22Rv1 (cell line): Measurements from ENCODE around the gene IQSEC2.

Experiments used
- H3K27ac ChIP-seq: fragments of 450-650 bp; 2 replicates; pipeline ENCODE4 v1.5.1; 2017
- ZFX ChIP-seq: fragments of 450-650 bp; IDR thresholded peaks from 2 replicates; pipeline ENCODE4 v1.6.1; 2017; ENCODE audit warnings: antibody characterized with exemption, borderline replicate concordance
- TF ChIP-seq, protein P1 (sequence below): fragments of 450-650 bp; IDR thresholded peaks from 2 replicates; pipeline ENCODE4 v1.5.1; 2017; ENCODE audit warnings: mild to moderate bottlenecking

IQSEC2 gene

DNA sequence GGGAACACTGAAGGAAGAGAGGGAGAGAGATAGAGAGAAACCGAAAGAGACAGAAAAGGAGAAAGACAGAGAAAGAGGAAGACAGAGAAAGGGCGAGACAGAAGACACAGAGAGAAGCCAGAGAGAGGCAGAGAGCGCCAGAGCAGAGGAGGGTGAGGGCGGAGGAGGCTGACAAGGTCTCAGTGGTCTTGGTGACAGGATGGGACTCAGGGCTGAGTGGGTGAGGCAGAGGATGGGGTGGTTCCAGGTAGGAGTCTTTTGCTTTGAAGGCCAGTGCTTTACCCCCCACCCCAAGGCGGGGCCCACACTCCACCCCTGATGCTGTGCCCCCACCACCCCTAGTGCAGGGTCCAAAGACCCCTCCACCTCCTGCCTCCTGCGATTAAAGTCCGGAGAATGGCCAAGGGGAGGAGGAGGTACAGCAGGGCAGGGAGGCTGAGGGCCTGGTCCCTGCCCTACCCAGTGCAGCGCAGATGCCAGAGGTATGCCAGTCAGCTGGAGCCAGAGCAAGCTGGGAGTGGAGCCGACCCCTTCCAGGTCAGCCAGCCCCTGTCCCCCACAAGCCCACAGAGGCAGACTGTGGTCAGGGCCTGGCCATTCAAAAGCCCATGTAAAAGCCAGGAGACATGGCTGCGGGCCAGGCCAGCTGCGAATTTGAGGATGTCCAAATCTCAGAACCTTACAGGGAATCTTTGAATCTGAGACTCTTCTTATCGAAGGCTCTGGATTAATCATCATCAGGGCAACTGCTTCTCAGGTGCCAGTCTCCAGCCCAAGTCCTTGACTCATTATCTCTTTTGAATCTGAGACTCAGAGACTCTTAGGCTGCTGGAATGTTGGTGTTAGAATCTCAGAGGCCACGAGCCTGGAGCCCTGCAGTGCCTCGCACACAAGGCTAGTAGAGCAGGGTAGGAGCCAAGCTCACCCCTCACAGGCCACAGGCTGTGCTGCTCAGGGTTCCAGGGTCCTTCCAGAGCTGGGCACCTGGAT lies 758 bp downstream of the IQSEC2 start:
- no peak for TF ChIP-seq ZFX
- peak overlapping the region; percentile 97 for H3K27ac ChIP-seq

DNA sequence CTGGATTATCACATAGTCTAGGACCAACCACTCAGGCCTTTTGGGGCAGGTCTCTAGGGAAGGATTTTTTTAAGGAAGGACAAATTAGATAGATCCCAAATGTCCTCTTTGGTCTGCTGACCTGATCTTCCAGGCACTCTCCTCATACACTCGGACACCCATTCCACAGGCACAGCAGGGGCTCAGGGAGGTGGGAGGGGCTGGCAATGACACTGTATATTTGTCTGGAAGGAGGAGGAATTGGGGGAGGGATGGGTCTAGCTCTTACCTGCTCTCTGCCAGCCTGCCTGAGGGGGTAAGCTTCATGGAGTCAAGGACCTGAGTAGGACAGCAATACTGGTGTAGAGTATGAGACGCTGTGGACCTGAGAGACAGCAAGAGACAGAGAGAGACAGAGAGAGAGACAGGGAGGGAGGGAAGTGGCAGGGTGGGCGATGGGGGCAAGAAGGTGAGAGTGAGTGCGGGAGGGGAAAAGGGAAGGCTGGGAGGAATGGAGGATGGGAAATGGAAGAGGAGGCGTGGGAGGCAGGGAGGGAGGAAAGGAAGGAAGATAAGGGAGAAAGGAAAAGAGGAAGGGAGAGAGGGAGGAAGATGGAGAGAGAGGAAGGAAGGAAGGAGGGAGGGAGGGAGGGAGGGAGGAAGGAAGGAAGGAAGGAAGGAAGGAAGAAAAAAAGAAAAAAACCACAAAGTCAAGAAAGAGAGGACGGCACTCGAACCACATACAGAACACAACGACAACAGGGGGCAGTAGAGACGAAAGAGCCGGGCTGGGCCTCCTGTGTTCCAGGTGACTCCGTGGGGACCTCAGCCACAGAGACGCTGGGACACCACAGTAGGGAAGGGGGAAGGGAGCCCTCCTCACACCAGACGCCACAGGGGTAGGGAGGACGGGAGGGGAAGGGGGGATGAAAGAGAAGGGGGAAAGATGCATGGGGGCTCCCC lies 1.8 kb downstream of the IQSEC2 start:
- TF ChIP-seq, protein P1, sequence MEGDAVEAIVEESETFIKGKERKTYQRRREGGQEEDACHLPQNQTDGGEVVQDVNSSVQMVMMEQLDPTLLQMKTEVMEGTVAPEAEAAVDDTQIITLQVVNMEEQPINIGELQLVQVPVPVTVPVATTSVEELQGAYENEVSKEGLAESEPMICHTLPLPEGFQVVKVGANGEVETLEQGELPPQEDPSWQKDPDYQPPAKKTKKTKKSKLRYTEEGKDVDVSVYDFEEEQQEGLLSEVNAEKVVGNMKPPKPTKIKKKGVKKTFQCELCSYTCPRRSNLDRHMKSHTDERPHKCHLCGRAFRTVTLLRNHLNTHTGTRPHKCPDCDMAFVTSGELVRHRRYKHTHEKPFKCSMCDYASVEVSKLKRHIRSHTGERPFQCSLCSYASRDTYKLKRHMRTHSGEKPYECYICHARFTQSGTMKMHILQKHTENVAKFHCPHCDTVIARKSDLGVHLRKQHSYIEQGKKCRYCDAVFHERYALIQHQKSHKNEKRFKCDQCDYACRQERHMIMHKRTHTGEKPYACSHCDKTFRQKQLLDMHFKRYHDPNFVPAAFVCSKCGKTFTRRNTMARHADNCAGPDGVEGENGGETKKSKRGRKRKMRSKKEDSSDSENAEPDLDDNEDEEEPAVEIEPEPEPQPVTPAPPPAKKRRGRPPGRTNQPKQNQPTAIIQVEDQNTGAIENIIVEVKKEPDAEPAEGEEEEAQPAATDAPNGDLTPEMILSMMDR = 0 out of 2 replicates have a peak, but pooled peaks have one; percentile 8
- no peak for TF ChIP-seq ZFX

GRCh38 chrX:53272808-53273337 lies 8.5 kb downstream of the IQSEC2 start:
- peak overlapping the region; percentile 62 for H3K27ac ChIP-seq
- TF ChIP-seq, protein P1 = no peak
- no peak for TF ChIP-seq ZFX

More for the DNA sequence above, 1.8 kb downstream of the IQSEC2 start:
- H3K27ac ChIP-seq = peak overlapping the region; percentile 97

DNA sequence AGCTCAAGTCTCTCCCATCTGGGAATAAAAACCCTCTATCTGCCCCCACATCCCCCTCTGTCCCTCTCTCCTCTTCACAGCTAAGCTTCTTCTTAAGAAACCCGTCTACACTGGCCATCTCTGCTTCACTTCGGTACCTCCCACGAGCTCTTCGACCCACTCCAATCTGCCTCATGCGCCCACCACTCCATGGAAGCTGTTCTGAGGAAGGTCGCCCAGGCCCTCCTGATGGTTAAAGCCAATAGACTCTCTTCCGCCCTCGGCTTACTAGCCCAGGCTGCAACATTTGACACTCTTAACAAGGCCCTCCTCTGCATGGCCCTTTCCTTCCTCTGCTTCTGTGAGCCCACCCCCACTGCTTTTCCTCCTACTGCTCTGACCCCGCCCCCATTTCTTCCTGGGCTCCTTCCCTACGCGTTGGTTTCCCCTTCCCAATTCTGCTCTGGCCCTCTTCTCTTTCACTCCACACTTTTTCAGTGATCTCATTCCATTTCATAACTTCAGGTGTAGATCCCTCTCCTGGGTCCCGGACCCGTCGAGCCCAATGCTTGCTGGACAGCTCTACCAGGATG lies 11.8 kb downstream of the IQSEC2 start:
- H3K27ac ChIP-seq = peak overlapping the region; percentile 62
- TF ChIP-seq ZFX = no peak
- TF ChIP-seq, protein P1 = no peak

DNA sequence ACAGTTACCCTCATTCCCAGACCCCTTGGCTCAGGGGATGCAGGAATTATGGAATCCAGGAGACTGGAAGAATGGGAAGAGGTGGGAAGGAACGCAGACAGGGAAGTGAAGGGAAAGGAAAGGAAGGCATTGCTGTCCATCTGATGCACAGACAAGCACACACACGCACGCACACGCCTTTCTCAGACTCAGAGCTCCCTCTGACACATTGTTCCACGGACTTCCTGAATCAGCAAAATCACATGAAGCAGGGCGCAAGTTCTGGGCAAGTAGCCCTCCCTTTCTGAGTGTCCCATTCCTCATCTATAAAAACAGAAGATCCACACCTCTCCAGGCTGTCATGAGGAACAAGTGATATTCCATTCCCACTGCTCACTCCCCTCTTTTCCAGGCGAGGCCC lies 13.2 kb downstream of the IQSEC2 start:
- TF ChIP-seq ZFX = no peak
- TF ChIP-seq, protein P1 = no peak
- peak overlapping the region; percentile 62 for H3K27ac ChIP-seq

- TF ChIP-seq, protein P1 = no peak
- no peak for TF ChIP-seq ZFX
- H3K27ac ChIP-seq = peak overlapping the region; percentile 62
Measured at GRCh38 chrX:53266914-53267313, 14.5 kb downstream of the IQSEC2 start.
